Stimulated activated naive CD4-positive, alpha-beta T cell (primary cell): ENCODE data around the gene FOXF1.

ENCODE experiments used
- DNase-seq, 6 experiments: peaks; one replicate each; lab custom pipeline; 2025; lab: John Stamatoyannopoulos, UW

FOXF1 gene

DNA sequence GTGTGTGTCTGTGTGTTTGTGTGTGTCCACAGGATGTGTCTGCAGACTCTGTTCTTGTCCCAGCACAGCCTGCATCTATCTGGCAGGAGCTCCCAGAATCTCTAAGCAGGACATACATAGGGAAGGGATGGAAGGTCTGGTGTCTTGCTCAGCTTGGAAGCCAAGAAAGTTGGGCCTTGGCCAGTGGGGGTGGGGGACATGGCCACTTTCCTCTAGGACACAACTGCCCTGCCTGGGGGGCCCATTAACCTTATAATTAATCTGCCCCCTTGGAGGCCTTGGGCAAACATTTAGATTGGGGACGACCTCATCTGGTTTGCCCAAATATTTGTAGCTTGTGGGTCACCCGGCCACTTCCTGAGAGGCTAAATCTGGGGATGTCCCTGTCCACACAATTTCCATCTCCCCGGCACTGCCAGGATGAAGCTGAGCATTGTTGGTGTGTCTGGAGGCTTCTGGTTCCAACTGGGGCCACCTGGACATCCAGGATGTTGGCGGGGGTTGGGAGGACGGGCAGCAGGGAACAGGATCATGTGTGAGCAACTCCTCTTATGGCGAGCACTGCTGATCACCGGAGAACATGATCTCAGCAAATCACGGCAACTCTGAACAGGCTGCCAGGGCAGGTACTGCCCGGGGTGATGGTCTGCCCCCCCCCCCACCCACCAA, 17.2 kb upstream of the FOXF1 start:
- DNase-seq = no peak

DNA sequence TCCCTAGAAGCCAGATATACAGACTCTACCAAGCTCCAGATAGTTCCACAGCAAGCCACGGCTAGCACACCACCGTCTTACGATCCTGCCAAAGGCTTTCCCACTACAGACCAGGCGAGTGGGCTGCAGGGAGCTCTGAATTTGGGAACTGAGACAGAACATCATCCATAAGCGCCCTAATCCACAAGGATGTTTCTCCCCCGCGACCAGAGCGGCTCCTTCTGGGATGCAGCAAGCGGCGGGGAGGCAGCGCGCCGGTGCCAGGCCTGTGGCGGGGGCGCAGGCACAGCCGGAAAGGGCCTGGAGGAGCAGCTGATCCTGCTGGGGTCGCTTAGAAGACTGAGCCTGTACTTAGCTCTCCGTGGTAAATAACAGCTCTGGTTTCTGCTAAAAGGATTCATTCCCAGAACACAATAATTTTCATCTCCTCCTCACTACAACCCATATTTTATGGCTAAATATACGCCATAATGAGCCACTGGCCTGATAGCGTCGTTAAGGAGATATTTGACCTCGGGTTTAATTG, 16.2 kb upstream of the FOXF1 start:
- no peak for DNase-seq

DNA sequence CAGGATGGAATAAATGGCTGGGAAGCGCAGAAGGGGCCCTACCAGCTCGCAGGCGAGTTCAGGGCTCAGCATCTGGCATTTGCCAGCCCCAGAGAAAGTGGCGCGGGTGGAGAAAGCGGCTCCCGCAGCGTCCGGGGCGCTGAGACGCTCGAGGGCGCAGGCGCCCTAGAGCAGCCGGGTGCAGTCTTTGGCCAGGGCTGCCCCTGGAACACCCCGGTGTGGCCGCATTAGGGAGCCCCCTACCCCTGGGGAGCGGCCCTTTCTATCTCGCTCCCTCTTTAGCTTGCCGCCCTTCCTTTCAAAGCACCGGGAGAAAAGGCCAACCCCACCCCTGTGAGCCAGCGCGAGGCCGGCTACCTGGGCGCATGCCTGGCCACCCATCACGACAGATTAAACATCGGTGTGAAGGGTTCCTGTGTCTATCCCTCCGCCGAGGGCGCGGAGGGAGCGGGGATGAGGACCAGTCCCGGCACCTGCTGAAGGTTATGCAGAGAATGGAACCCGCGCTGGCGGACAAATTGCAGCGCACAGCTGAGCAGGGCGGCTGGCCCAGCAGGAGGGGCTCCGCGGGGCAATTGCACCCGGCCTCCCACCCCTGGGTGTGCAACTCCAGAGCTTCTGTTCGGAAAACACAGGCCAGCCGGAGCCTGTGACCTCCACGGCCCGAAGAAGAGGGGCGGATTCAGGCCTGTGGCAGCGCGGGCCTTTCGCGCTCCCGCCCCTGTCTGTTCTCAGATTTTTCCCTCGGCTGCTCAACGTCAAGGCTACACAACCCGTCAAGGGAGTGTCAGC, 15.6 kb upstream of the FOXF1 start:
- no peak for DNase-seq

DNA sequence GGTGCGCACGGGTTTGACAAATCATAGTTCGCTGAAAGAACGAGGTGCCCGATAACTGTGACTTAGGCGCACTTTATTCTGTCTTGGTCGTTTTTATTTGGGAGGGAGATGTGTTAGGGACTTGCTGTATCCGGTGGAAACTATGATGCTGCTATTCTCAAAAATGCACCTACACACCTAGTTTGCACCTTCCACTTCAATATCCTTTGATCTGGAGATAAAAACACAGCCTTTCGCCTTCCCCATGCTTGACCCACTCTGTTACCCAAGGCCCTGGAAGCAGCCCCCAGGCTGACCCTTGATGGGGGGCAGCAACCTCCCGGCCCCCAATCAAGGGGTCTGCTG, 15.0 kb upstream of the FOXF1 start:
- no peak for DNase-seq

DNA sequence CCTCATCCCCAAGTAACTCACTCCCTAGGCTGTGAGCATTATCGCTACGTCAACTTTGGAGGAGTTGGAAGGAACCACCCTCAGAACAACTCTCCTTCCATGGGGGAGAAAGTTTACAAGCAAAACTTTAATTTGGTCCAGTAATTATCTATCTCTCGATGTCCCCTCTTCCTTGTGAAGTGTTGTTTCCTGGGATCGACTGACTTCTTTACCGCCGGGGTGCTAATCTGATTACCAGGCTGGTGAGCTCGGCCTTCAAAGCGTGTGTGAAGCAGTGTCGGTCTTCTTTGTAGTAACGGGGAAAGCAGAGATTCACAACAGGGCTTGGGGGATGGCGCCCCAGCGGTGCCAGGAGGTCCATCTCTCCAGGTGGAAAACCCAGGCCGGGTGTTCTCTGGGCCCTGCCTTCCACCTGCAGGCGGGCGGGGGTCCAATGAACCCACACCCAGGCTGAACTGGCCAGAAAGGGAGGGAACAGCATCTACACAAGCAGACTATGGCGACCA, 14.5 kb upstream of the FOXF1 start:
- DNase-seq = no peak

DNA sequence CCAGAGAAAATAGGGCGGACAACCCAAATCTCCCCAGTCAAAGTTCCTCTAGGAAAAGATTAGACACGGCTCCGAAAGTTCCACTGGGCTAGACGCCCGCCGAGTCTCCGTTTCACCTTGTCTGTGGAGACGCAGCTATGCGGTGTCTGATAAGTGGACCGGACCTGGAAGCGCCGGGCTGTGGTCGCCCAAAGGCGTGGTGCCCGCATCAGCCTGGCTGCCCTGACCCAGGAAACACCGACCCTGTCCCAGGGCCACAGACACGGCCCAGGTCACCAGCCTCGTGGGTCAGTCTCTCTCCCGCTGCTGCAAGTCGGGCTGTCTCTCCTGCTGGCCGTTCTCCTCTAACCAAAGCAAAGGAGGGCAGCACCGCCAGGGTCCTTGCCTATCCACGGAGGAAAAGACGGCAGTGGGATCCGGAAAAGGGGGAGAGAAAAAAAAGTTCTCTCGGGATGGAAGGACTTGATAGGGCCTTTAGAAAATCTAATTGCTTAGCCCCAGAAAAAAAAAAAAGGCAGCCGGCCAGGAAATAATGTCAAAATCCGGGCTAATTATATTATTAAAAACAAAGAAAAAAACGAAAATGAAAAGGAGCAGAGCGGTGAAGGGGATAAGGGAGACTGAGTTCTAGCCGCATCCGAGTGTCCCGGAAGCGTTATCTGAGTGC, 13.9 kb upstream of the FOXF1 start:
- no peak for DNase-seq

DNA sequence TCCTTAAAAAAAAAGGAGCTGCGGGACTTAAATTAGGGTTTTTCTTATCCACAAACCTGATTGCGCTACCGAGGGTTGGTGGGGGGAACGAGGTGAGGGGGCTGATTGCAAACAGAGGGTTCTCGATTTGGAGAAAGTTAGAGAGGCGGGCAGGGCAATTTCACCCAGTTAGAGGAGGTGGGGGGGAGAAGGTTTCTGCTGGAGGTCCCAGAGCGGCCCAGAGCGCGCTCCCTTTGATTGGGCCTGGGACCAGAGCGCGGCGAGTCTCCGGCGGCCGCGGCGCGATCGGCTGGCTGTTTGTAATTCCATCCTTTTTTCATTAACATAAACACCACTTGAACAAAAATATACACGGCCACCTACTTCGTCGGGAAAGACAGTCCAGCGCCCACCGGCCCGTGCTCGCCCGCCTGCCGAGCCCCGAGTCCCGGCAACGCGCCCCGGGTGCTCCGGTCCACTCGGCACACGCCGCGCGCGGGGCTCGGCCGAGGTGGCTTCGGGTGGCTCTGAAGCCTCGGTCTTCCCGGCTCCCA, 13.3 kb upstream of the FOXF1 start:
- no peak for DNase-seq

DNA sequence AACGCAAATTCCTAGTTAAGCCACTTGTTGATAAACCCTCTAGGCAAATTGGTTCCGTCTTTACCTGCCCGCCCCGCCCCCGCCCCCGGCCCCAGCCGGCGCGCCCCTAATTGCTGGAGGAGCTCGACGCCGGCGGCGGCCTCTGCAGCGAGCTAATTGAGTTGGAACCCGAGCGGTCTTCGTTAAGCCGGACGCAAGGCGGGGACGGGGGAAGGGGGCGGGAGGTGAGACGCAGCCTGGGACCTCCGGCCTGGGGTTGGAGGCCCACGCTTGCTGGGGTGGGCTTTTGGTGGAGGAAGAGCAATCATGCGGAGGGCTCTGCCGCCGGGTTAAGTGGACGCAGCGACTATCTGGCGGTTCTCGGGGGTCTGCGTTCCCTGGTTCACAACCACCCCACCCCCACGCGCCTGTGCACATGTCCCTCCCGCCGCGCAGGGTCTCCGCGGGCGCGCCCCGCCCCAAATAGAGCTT, 12.7 kb upstream of the FOXF1 start:
- DNase-seq = no peak

DNA sequence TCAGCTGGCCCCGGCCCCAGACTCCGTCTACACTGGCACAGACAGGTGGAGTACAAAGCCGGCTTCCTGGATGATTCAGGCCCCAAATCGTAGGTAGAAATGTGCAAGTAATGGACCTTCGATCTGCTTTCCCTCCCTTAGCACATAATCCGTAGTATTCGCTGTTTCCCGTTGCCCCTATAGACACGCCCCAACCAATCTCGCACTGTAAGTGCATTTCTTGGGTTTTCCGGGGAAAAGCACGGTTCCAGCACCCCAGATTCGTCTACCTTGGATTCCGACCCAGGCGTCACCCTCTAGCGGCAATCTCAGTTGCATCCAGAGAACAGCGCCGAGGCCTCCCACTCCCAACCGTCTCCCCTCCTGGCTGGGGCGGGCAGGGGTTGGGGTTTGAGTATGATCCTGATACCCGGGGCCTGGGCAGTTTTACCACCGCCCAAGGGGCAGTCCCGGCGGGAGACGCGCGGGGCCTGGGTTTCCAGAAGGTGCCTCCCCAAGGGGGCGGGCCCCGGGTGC, 12.1 kb upstream of the FOXF1 start:
- DNase-seq = no peak

DNA sequence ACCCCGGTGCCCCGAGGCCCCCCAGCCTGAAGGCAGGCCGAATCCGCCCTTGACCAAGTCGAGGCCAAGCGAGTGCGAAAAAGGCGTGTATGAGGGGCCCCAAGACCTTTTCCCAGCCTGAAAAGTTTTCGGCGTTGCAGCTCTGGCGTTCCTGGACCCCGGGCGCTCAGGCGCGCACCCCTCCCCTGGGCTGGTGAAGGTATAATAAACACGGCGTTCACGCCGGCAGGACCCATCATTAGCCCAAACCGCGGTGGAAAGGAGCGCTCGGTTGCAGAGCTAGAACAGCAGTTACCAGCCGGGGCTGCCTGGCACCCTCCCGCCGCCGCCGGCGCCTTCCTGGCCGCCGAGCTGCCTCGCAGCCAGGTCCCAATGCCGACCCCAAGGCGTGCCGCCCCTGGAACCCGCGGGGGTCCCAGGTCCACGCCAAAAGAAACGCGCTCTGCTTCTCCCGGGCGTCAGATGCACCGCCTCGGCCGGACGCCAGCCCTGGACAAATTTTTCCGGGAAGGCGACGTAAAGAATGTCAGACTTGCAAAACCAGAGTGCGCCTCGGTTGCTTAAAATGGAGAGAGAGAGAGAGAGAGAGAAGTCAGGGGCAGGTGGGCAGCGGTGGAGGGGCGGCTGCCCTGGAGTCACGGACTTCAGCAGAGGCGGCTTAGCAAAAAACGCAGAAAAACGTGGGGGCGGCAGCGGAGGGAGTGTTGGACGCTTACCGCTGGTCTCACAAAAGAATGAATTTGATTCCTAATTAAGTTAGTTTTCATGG, 11.5 kb upstream of the FOXF1 start:
- DNase-seq = no peak

DNA sequence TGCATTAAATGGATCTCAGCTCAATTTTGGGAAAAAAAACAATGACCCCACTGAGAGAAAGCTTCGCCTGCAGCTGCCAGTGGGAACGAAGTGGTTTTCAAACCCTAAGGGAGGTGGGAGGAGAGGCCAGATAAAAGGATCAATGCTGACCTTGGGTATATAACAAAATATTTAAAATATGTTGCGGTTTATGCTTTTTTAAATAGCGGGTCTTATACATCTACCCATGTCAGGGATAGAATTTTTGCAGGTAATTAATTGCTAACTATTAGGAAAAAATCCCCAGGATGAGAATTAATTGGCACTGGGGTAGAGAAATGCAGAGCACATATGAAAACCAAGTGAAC, 10.9 kb upstream of the FOXF1 start:
- DNase-seq = no peak

DNA sequence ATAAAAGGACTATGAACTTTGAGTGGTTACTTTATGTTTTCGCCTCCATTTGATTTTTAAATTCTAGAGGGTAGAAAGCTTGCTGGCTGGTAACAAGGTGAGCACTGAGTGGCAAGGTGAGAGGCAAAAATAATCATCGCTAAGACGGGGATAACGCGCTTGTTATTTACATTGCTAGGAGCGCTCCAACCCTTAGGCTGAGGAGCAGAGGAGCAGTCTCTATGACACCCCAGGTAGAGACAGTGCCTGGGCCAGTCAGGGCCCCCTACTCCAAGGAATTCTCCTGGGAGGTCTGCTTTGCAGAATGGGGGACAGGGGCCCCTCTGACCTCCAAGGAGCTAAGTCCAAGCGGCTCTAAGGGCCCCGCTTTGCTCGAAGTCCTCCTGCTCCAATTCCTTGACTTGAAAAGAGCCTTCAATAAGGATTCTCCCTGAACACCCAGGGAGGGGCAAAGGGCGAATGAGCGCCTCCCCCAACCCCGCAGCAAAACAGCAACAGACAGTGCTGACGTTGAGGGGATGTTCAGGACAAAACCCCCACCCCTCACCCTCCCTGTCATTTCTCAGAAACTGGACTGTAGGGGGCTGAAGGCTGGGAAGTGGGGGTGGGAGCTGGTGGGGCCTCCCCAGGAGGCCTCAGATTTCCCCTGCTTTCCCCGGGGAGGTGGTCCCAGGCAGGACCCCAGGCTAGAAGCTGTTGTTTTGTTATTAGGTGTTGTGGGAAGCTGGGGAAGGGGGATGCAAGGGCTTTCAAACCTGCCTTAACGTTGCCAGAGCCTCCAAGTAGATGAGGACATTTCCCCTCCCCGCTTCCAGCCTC, 10.2 kb upstream of the FOXF1 start:
- no peak for DNase-seq

DNA sequence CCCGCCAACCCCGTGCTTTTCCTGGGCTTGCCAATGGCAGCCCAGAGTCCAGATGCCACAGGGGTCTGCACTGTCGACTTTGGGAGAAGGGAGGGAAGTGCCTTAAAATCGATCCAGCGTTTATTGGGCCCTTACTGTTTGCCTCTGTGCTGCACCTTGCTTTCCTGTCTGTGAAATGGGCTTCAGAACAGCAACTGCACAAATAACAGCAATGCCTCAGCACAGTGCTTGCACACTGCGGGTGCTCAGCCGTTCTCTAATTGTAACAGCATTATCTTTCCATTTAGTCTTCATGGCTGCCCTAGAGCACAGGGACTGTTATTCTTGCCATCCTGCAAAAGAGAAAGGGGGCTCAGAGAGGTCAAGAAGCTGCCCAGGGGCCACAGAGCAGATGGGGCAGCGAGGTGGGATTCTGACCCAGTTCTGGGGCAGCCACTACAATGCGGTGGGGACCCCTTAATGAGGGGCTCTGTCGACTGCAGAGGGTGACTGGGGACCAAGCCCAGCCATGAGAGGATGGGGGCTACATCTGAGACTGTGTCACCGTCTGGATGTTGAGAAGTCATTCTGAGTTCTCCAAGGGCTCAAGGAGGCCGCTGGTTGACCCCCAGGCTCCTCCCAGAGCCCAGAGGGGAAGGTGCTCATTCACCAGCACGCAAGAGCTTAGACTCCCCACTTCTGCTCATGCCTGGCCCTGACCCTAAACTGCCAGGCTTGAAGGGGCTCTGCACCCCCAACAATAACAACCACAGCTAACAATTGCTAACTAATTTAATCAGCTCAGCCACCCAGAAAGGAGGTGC, 9.4 kb upstream of the FOXF1 start:
- DNase-seq = no peak

DNA sequence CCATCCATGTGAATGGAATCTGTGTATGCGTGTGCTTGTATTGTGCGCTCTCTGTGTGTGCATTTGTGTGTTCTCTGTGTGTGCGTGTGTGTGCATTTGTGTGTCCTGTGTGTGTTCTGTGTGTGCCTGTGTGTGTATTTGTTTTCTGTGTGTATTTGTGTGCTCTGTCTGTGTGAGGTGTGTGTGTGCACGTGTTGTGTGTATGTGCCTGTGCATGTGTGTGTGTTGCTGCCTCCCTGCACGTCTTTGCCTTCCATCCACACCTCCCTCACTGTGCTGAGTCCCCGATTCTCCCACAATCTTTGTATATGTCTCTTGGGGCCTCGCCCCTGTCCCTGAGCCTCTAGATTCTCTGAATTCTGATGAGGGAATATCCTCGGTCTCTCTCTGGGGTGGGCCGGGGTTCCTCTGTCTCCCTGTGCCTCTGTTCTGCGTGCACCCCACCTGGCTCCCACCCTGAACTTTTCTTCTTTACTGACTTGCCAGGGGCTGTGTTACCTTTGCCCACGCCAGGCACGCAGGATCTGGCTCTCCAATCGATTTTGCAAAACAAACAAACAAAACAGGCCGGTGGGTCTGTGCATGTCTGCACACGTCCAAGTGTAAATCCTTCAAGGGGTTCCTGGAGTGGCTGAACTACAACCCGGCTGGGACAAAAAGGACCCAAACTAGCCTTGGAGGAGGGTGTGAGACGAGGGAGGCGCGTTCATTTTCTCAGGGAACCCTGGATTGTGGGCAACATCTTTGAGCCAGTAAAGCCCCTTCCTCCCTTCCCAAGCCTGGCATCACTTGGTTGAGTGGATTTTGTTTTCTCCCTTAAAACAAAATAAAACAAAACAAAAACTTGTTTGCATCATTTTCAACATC, 8.1 kb upstream of the FOXF1 start:
- DNase-seq = no peak

DNA sequence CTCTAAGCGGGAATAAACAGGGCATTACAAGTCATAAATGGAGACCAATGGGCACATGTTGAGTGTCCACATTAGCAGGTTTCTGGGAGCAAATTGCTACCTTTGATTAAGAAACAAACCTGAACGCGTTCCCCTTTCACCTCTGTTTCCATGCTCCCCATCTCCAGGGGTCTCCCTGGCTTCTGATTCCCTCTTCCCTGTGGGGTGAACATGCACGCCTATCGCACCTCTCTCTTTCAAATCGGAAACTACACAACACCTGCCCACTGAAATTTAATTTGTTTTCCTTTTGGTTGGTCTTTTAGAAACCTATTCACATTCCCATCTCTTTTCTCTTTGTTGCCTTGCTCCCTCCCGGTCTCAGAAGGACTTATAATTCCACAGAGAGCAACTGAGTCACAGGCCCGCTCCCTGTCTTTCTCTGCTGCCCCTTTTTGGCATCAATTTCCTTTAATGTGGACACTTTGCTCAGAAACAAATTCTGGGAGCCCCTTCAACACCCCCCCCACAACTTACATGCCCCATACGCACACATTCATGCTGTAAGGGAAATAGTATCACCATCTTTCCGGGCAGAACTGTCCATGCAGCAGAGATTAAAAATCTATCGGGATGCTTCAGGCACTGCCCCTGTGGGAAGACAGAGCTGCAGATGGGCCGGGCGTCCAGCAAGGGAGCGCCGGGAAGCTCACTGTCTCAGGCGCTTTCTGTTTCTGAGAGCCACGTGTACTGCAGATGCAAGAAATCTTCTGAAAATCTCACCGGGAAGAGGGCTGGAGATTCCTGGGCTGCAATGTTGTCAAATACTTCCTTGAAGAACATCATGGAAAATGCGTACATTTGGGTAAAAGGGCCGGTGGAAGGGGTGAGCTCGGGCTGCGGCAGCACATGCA, 7.2 kb upstream of the FOXF1 start:
- DNase-seq = no peak

DNA sequence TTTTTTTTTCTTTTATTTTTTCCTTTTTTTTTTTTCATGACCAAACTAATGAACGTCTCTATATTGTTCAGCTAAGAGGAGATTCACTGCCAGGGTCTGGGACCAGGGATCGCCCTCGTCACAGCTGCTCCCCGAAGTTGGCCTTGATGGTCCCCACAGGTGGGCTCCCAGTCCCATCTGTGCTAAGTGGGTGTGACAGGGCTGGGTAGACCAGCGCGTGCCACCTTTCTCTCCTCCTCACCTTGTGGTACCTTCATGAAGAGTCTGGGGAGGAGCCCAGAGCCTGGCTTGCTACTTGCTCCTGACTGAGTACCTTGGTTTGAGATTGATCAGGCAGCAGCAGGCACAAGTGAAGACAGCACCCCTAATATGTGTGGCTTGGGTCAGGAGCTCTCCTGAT, 6.5 kb upstream of the FOXF1 start:
- DNase-seq = no peak

DNA sequence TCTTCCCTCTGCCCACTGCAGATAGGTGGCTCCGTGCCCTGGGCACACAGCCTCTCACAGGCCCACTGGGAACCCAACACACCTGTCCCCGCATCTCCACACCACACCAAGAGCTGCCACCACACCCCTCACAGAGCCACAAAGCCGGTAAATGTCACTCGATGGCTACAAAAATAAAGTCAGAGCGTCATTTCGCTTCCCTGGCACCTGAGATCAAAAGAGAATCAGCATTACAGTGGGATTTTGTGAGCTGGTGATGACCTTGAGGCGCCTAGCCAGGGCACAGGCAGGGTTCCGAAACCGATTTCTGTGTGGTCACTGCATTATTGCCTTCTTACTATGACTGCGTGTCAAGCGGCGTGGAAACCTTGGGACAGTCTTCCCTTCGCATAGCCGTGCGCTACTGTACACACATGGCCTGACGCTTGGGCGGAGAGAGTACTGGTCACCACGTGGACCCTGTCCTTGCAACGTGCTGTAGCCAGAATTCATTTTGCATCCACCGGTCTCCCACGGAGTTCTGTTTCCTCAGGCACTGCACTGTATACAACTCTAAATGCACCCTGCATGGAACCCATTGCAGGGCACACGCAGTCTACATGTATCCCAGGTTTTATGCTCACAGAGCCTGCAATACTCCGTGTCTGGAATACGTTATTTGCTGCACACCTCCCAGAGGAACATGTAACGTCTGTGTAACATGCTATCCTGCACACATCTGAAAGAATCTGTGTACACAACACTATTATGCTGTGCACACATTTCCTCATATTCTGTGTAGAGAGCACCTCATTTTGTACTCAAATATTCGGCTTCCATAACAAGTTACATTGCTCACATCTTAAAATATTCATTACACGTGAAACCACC, 5.8 kb upstream of the FOXF1 start:
- no peak for DNase-seq
